Myocyte (in vitro differentiated cells): Measurements from ENCODE around the gene SARNP. TPM values are rescaled to one million over a fixed set of nuclear protein-coding genes. Genes with fewer than 3 reads are reported as not detected.

ENCODE experiments used
- DNase-seq: peaks from one replicate; pipeline ENCODE4 v3.0.0-alpha.2; 2012; ENCODE audit warnings: low read depth
- total RNA-seq: library from RNA; depleted of rRNA; stranded (reverse); fragments of >200 nt; gene quantifications from 2 replicates; pipeline ENCODE4 v1.2.3, GENCODE V29; 2014

Gene SARNP
- total RNA-seq, 1 donor from 2014 or later, result 75.3 TPM

- DNase-seq, result peak; percentile 76
These were observed 73.9 kb downstream of the SARNP start for GRCh38 chr12:55743406-55744339.

GRCh38 chr12:55742719-55743405, 74.7 kb downstream of the SARNP start, which contains the start of gene GDF11:
TSS of gene GDF11 (plus strand) at chr12:55743122. CDS start at chr12:55743317, 195 bp downstream.
- DNase-seq, result peak; percentile 88

GRCh38 chr12:55741931-55742680, 75.4 kb downstream of the SARNP start:
- no peak for DNase-seq

GRCh38 chr12:55739025-55739378, 78.5 kb downstream of the SARNP start:
- DNase-seq, result no peak

GRCh38 chr12:55738123-55739024, 79.2 kb downstream of the SARNP start:
- DNase-seq, result peak; percentile 90

DNA sequence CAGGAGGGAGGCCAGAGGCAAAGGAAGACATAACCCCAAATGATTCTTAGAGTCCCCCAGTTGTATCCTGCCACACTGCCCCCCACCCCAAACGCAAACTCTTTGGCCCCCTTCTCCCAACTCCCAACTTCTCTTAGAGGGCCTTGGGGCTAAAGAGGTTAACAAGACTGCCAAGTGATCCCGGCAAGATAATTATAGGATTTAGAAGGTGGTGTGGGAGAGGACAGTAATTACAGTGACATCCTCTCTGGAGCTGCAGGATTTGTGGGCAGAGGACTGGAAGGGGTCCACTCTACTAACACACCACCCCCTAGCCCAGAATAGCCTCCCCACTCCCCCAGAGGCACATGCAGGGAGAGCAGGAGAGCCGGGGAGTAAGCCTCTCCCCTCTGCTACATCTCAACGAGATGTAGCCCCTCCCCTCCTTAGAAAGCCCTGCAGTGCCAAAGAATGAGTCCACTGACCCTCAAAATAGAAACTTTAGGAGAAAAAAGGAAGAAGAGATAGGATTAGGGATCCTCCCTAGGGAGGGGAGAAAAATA, 79.9 kb downstream of the SARNP start:
- peak; percentile 50 for DNase-seq

- DNase-seq, result peak; percentile 84
These were observed 80.5 kb downstream of the SARNP start for GRCh38 chr12:55736780-55737580.

DNA sequence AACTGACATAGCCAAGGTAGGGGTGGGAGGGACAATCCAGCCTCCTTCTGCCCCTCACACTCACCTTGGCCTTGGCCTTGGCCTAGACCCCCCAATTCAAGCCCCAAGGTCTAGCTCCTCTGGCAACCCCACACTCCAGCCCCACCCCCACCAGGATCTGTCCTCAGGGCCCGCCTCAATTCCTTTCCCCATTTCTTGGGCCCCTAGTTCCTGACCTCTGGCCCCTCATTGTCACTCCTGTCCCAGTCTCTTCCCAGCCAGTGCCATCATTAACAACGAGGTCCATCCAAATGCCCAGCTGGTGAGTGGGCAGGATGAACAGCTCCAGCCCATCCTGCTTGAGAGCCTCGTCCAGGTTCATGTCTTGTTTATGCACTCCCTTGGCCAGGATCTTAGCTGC, 81.4 kb downstream of the SARNP start:
- DNase-seq, result no peak

- DNase-seq, result no peak
These were observed 82.9 kb downstream of the SARNP start for GRCh38 chr12:55734595-55734994.

DNA sequence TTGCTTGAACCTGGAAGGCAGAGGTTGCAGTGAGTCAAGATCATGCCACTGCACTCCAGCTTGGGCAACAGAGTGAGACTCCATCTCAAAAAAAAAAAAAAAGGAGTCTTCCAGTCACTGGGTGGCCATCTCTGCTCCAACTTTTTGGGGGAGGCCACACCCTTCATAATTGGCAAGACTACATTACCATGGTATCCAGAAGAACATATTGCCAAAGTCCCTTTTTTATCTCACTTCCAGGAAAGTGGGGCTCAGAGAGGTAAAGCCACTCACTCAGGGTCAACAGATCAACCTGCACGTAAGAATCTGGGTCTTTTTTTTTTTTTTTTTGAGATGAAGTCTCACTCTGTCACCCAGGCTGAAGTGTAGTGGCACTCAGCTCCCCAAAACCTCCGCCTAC, 83.7 kb downstream of the SARNP start:
- DNase-seq, result no peak

GRCh38 chr12:55733021-55733555, 84.4 kb downstream of the SARNP start:
- no peak for DNase-seq

- DNase-seq, result no peak
These were observed 85.2 kb downstream of the SARNP start for GRCh38 chr12:55732288-55732687.

DNA sequence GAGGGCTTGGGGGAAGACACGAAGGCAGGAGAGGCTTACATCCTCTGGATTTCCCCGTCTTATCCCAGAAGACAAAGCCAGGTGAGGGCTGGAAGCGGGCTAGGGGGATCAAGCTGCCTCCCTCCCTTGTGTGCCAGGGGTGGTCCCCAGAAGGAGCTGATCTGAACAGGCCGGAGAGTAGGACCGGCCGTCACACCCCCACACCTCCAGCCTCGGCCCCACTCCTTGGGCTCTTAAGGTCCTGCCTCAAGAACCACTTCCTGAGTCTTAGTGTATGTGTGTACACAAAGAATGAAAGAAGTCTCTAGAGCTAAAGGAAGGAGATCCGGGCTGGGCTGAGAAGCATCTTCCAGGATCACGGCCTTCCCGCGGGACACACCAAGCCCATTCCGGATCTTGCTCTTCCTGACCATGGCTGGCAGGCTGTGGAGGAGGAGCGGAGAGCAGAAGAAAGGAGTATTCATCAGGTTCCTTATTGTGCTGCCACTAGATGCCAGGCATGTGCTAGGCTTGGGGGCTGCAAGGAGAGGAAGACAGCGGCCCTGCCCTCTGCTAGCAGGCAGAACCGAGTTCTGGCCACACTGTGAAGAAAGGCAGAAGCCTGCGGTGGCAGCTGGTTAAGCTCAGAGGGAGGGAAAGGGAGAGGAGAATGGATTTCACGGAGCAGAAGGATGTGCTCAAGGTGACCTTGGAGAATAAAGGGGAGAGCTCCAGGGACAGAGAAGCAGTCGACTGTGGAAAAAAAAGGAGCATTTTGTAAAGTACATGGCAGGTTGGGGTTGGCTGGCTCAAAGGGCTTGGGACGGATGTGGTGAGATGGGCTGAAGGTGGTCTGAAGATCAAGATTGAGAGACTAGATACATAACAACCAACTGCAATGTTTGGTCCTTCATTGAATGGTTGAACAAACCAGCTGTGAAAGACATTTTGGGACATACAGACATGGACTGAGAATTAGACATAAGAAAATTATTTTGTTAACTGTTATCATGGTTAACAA, 87.4 kb downstream of the SARNP start:
- DNase-seq, result peak; percentile 76

DNA sequence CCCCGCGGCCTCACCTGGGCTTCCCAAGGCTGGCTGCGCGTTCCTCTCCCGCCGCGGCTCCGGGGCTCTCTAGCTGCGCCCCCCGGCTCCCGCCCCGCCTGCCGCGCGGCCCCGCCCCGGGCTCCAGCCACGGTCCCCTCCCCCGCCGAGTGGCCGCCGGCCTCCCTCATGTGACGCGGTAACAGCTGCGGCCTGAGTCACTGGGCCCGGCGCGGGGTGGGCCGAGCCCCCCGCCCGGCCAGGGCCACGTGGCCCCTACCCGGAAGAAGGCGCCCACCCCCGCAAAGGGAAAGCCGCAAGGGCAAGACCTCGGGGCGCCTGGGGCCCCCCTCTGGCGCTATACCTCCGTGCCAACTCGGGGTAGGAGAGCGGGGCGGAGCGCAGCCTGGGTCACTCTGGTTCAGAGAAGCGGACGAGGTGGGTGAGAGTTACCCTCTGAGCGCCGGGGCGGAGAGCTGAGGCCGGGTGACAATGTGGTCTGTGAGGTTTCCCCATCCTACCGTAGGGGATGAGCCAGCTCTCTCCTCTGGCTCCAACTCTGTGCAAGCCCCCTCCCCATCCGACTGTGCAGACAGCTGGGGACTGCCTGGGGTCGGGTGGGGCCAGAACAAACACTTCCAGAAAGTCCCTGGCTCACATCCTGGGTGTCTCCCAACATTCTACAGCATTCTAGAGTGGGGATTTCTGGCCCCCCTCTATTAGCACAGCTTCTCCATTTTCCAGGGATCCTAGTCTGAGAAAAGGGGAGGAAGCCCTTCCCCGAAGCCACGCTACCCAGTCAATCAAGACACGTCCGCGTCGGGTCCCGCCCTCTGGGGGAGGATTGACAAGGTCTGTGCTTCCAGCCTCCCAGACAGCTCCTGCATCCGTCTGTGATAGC, 88.3 kb downstream of the SARNP start, which contains the start of gene CD63:
Gene CD63, minus strand, starts transcription at position 71 of the 880 bp plus-strand sequence. CDS start 668 bp downstream, outside the sequence.
- DNase-seq, result peak; percentile 98

- DNase-seq, result peak; percentile 84
These were observed 89.2 kb downstream of the SARNP start for GRCh38 chr12:55728186-55728938.

- peak; percentile 70 for DNase-seq
These were observed 89.8 kb downstream of the SARNP start for GRCh38 chr12:55727643-55728185.
